ENCODE data around the gene NUDCD3. TPM values are rescaled to one million over a fixed set of nuclear protein-coding genes. Genes with fewer than 3 reads are reported as not detected.

The NUDCD3 gene
- total and polyA plus RNA-seq, 2 of the 8 experiments (the other 6 are each of a cell fraction or from before 2014, with no cell fraction given): 35.2 to 93.7 TPM

- TF ChIP-seq NANOG (IDR thresholded peaks at IDR 0.05; ENCODE audit: insufficient read depth, low read depth, low read length, poor library complexity, severe bottlenecking) (no peak), KDM4A (IDR thresholded peaks at IDR 0.05; ENCODE audit: low read depth, low read length, severe bottlenecking) (no peak)
Observed at GRCh38 chr7:44522315-44522714, 31.9 kb upstream of the NUDCD3 start (continued).

Measured in H1 (cell line).